GM12875 (cell line): ENCODE data around the gene MBD2.

ENCODE experiments used
- H3K4me3 ChIP-seq: one replicate; pipeline ENCODE4 v1.5.1; 2011; ENCODE audit warnings: low read depth, low read length, control low read depth
- TF ChIP-seq, protein P1 (sequence below): IDR thresholded peaks from 2 replicates; pipeline ENCODE4 v1.5.1; 2011; ENCODE audit warnings: low read depth, mild to moderate bottlenecking, control low read depth, inconsistent platforms, low read length, moderate library complexity, borderline replicate concordance; ENCODE audit not compliant: insufficient read depth

The MBD2 gene

DNA sequence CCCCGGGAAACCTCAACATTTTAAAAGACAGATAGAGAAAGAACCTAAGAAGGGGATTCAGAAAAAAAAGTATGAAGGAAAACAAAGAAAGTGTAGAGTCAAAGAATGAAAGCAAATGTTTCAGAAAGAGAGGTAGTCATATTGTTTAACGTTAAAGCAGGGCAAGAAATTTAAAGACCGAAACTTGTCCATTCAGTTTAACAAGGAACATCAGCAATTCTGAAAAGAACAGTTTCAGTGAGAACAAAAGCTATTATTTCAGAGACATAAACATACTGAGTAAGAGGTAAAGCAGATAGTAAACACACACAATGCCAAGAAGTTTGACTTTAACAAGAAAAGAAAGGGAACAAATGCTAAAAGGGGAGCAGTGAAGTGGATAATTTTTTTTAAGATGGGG is 41.1 kb downstream of the MBD2 start:
- TF ChIP-seq, protein P1, sequence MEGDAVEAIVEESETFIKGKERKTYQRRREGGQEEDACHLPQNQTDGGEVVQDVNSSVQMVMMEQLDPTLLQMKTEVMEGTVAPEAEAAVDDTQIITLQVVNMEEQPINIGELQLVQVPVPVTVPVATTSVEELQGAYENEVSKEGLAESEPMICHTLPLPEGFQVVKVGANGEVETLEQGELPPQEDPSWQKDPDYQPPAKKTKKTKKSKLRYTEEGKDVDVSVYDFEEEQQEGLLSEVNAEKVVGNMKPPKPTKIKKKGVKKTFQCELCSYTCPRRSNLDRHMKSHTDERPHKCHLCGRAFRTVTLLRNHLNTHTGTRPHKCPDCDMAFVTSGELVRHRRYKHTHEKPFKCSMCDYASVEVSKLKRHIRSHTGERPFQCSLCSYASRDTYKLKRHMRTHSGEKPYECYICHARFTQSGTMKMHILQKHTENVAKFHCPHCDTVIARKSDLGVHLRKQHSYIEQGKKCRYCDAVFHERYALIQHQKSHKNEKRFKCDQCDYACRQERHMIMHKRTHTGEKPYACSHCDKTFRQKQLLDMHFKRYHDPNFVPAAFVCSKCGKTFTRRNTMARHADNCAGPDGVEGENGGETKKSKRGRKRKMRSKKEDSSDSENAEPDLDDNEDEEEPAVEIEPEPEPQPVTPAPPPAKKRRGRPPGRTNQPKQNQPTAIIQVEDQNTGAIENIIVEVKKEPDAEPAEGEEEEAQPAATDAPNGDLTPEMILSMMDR = no peak
- H3K4me3 ChIP-seq = no peak overlapping the region

DNA sequence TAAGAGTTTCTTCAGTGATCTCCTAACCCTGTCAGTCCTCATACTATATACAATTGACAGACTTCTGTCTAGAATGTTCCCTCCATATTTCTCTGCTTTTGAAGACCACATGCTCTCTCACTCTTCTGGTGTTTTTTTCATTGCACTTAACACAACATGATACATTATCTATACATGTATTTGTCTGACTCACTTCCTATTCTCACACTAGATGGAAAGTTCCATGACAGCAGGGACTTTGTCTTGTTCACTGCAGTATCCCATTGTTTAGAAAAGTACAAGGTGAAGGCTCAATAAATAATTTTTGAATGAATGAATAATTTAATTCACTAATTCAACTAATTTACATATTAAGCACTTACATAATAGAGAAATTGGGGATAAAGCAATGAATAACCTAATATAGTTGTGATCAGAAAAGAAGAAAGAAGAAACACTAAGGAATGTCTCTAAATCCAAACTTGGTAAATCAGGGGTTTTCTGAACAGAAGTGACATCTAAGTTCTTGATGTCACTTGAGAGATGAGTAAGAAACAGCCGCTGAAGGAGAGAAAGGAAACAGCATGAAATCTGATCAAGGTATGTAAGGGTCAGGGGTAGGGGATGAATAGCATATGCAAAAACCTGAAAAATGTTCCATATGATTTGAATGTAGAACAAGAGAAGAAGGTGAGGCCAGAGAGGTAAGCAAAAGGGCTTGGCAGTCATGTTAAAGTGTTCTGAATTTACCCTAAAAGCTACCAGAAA is 42.4 kb downstream of the MBD2 start:
- no peak overlapping the region for H3K4me3 ChIP-seq
- TF ChIP-seq, protein P1 = no peak

DNA sequence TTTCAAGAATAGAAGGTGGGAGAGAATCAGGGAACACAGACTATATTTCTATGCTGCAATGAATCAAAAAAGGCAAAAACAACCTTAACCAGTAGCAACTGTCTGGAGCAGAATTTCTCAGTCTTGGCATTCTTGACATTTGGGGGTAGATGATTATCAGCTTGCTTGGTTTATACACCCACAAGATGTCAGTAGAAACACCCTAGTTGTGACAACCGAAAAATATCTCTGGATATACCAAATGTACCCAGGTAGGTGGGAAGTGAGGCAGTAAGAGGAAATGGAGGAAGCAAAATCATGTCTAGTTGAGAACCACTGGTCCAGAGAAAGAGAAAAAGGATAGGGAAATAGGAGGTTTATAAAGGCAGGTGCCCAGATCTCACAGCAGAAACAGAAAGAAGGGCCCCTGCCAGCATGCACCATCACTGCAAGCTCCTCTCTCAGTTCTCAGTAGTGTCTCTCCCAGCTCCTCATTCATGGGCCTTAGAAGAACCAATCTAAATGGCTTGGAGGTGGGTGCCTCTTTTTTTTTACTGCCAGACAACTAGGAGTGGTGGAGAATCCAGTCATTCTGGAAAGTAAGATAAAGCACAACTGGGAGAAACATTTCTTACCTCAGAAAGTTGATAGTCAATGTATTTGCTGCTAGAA is 50.4 kb downstream of the MBD2 start:
- TF ChIP-seq, protein P1 = no peak
- no peak overlapping the region for H3K4me3 ChIP-seq

GRCh38 chr18:54173250-54173649 is 51.2 kb downstream of the MBD2 start:
- H3K4me3 ChIP-seq = no peak overlapping the region
- TF ChIP-seq, protein P1 = no peak

GRCh38 chr18:54169431-54170403 is 54.8 kb downstream of the MBD2 start:
- TF ChIP-seq, protein P1 = no peak
- H3K4me3 ChIP-seq = no peak overlapping the region

DNA sequence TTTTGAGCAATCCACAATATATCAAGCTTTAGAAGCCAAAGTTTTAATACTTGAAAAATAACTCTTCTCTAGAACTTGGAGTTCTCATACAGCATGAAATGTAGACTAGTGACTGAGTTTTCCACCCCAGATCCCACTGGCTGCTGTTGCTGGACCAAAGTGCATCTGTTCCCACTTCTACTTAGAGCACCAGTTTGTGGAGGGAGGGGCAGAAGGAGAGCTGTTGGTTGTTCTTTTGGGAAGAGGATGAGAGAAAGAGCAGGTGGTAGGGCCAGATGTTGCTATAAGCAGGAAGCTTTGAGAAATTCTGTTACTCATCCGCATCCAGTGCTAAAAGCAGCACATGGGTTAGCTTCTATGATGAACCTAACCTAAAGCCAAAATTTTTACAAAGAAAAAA is 59.0 kb downstream of the MBD2 start:
- H3K4me3 ChIP-seq = no peak overlapping the region
- TF ChIP-seq, protein P1 = no peak
